ENCODE data around the gene CARS2. TPM values are rescaled to one million over a fixed set of nuclear protein-coding genes. Genes with fewer than 3 reads are reported as not detected.

CARS2 gene
- total RNA-seq, 1 donor from 2014 or later = 81.5 TPM

DNA sequence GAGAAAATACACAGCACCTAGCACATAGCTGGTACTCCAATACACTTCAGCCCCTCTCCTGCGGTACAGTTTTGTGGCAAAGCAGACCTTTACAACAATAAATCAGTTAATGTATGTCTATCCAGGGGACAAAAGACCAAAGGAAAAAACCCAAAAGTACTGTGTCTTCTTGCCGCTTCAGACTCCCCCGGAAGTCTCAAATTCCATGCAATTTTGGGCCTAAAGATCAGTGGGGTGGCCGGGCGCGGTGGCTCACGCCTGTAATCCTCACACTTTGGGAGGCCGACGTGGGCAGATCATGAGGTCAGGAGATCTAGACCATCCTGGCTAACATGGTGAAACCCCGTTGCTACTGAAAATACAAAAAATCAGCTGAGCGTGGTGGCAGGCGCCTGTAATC lies 16.2 kb downstream of the CARS2 start:
- Mint-ChIP-seq H3K27ac (ENCODE audit: unreplicated experiment) (no peak overlapping the region), H3K4me3 (no peak overlapping the region), H3K27me3 (ENCODE audit: low read depth) (no peaks in the 10 kb centered on the region), H3K36me3 (ENCODE audit: low read depth) (peaks cover 5% of the 10 kb centered on the region), H3K9me3 (no peaks in the 10 kb centered on the region), H3K4me1 (no peaks in the 10 kb centered on the region)
- no peak for TF ChIP-seq CTCF (conservative IDR thresholded peaks at IDR 0.05)
- DNase-seq (ENCODE audit: low read depth, low spot score) = no peak

DNA sequence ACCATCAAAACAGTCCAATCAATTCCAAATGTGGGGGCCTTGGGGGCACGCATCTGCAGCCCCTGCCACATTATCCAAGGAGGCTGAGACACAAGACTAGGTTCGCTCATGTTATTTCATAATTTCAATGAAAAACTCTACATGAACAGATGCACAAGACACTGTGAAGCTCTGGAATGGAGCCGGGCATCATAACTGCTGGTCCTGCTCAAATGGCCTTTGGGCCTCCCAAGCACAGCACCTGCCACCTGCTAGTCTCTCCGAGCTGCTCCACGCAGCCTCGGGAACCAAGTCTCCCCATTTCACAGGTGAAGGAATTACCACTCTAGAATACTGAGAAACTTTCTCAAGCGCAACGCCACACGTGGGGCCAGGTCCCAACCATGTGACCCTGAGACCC lies 16.9 kb downstream of the CARS2 start:
- Mint-ChIP-seq H3K9me3 (no peaks in the 10 kb centered on the region), H3K4me1 (no peaks in the 10 kb centered on the region), H3K36me3 (ENCODE audit: low read depth) (peaks cover 5% of the 10 kb centered on the region), H3K4me3 (no peak overlapping the region), H3K27me3 (ENCODE audit: low read depth) (no peaks in the 10 kb centered on the region), H3K27ac (ENCODE audit: unreplicated experiment) (no peak overlapping the region)
- DNase-seq (ENCODE audit: low read depth, low spot score) = no peak
- no peak for TF ChIP-seq CTCF (conservative IDR thresholded peaks at IDR 0.05)

- H3K4me3 Mint-ChIP-seq = no peak overlapping the region
- no peak overlapping the region for H3K27ac Mint-ChIP-seq (ENCODE audit: unreplicated experiment)
- no peak for TF ChIP-seq CTCF (conservative IDR thresholded peaks at IDR 0.05)
- no peaks in the 10 kb centered on the region for H3K27me3 Mint-ChIP-seq (ENCODE audit: low read depth)
- H3K36me3 Mint-ChIP-seq (ENCODE audit: low read depth) = peaks cover 5% of the 10 kb centered on the region
- no peaks in the 10 kb centered on the region for H3K9me3 Mint-ChIP-seq
- DNase-seq (ENCODE audit: low read depth, low spot score) = no peak
- no peaks in the 10 kb centered on the region for H3K4me1 Mint-ChIP-seq
These were observed 18.2 kb downstream of the CARS2 start for GRCh38 chr13:110687736-110688135.

DNA sequence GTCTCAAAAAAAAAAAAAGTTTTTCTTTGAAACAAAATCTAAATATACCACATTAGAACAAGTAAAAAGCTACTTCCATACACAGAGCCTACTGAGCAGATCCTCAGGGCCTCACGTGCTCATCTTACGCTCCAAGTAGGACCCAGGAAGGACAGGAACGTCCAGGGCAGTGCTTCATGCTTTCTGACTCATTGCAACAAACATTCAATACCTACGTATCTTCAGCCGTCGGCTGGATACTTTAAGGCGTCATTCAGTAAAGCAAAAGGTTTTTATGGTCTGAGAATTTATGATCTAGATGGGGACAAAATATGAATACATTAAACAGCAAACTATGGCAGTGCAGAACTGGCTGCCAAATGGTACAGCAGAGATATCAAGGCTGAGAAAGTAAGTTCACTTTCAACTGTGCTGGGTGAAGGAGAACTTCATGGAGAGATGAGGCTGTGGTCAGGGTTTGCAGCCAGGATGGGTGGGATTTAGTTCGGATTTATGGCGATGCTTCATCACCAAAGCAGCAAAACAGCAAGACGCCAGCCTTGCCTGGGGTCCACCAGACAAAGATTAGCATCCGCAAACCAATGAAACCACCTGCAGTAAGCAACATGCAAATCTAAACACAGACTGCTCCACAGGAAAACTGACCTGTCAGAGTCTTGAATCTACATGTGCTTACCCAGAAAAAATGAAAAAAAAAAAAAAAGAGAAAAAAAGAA lies 20.5 kb downstream of the CARS2 start:
- no peak for TF ChIP-seq CTCF (conservative IDR thresholded peaks at IDR 0.05)
- H3K9me3 Mint-ChIP-seq = no peaks in the 10 kb centered on the region
- peaks cover 11% of the 10 kb centered on the region for H3K36me3 Mint-ChIP-seq (ENCODE audit: low read depth)
- H3K27ac Mint-ChIP-seq (ENCODE audit: unreplicated experiment) = peak overlapping the region; percentile 12
- H3K4me1 Mint-ChIP-seq = no peaks in the 10 kb centered on the region
- no peak overlapping the region for H3K4me3 Mint-ChIP-seq
- DNase-seq (ENCODE audit: low read depth, low spot score) = no peak
- H3K27me3 Mint-ChIP-seq (ENCODE audit: low read depth) = no peaks in the 10 kb centered on the region

- Mint-ChIP-seq H3K36me3 (ENCODE audit: low read depth) (peaks cover 11% of the 10 kb centered on the region), H3K4me1 (no peaks in the 10 kb centered on the region), H3K4me3 (no peak overlapping the region), H3K27me3 (ENCODE audit: low read depth) (no peaks in the 10 kb centered on the region), H3K27ac (ENCODE audit: unreplicated experiment) (no peak overlapping the region), H3K9me3 (no peaks in the 10 kb centered on the region)
- no peak for DNase-seq (ENCODE audit: low read depth, low spot score)
- TF ChIP-seq CTCF (conservative IDR thresholded peaks at IDR 0.05) = no peak
These were observed 21.4 kb downstream of the CARS2 start for GRCh38 chr13:110684388-110685056.
